ENCODE data around the gene OPRPN.

DNA sequence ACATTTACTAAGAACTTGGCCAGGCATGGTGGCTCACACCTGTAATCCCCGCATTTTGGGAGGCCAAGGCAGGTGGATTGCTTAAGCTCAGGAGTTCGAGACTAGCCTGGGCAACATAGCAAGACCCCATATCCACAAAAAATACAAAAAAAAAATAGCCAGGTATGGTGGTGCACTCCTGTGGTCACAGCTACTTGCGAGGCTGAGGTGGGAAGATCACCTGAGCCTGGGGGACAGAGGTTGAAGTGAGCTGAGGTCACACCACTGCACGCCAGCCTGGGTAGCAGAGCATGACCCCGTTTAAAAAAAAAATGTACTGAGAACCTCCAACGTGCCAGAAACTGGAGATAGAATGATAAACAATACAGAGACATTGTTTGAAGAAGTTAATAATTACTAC is 8.0 kb downstream of the OPRPN start:
- TF ChIP-seq, protein P1, sequence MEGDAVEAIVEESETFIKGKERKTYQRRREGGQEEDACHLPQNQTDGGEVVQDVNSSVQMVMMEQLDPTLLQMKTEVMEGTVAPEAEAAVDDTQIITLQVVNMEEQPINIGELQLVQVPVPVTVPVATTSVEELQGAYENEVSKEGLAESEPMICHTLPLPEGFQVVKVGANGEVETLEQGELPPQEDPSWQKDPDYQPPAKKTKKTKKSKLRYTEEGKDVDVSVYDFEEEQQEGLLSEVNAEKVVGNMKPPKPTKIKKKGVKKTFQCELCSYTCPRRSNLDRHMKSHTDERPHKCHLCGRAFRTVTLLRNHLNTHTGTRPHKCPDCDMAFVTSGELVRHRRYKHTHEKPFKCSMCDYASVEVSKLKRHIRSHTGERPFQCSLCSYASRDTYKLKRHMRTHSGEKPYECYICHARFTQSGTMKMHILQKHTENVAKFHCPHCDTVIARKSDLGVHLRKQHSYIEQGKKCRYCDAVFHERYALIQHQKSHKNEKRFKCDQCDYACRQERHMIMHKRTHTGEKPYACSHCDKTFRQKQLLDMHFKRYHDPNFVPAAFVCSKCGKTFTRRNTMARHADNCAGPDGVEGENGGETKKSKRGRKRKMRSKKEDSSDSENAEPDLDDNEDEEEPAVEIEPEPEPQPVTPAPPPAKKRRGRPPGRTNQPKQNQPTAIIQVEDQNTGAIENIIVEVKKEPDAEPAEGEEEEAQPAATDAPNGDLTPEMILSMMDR (conservative IDR thresholded peaks at IDR 0.05) = no peak
- TF ChIP-seq ZFX (IDR thresholded peaks at IDR 0.05) = no peak
